K562 (cell line): ENCODE data around the gene SLC16A1. TPM values are rescaled to one million over a fixed set of nuclear protein-coding genes. Genes with fewer than 3 reads are reported as not detected.
A peak's percentile ranks its signal among the peaks of the same experiment; 100 is the strongest.

ENCODE experiments used
- ATAC-seq: fragments of 200-7000 bp; cut with Tn5 transposase; 3 replicates; pipeline ENCODE4 v1.9.1; 2020; ENCODE audit warnings: moderate library complexity
- BruUV-seq: library from RNA; stranded (reverse); fragments of 400-500 nt; replicated peaks from 2 replicates; lab custom pipeline; 2021; lab: Mats Ljungman, UMichigan
- CTCF ChIA-PET: fragments of 300-600 bp; formaldehyde crosslinking; extraction: SDS; loops from one replicate; lab custom pipeline; 2021; ENCODE audit warnings: low intra/inter-chr PET ratio; lab: Yijun Ruan, JAX
- POLR2A ChIA-PET: fragments of 300-600, 350-650 bp; sonication (Branson Sonifier 250); formaldehyde crosslinking; extraction: SDS; loops from one replicate; lab custom pipeline; 2021; ENCODE audit warnings: antibody characterized with exemption, inconsistent platforms; lab: Yijun Ruan, JAX
- DNase-seq, 4 experiments: peaks; one replicate each; pipeline versions ENCODE4 v3.0.0 to v3.0.0-alpha.2; 2011 to 2018; ENCODE audit warnings: low spot score in 3 of 4, mixed read lengths in 3 of 4; ENCODE audit errors: extremely low read depth in 1 of 4
- FAIRE-seq: peaks from 2 replicates; lab custom pipeline; 2011; peaks lifted over from hg19 to GRCh38; lab: Jason Lieb, UNC
- H2AFZ ChIP-seq: 2 replicates; pipeline ENCODE4 v1.6.0; 2011; ENCODE audit warnings: low read depth, low read length, control low read depth, inconsistent platforms
- H3K27ac ChIP-seq: fragments of 200-600 bp; 3 replicates; pipeline ENCODE4 v1.8.0; 2011; ENCODE audit warnings: low read depth, mild to moderate bottlenecking, control low read depth, inconsistent platforms, low read length, moderate library complexity, mixed read lengths; ENCODE audit errors: extremely low read depth
- H3K27me3 ChIP-seq, 2 experiments: fragments of 300-600 bp in 1 of 2; 2 replicates in 1 of 2; 3 replicates in 1 of 2; pipeline versions ENCODE4 v1.6.0 to v1.8.0; 2011; ENCODE audit warnings: inconsistent platforms in 2 of 2, low read length in 2 of 2, mild to moderate bottlenecking in 1 of 2, mixed read lengths in 1 of 2, moderate library complexity in 1 of 2; ENCODE audit not compliant: control insufficient read depth in 2 of 2, insufficient read depth in 2 of 2
- H3K36me3 ChIP-seq: fragments of 300-600 bp; 3 replicates; pipeline ENCODE4 v1.8.0; 2011; ENCODE audit warnings: mild to moderate bottlenecking, low read length, inconsistent platforms; ENCODE audit not compliant: control insufficient read depth, insufficient read depth
- H3K4me1 ChIP-seq, 2 experiments: fragments of 200-600 bp in 1 of 2; replicated peaks in 1 of 2; 2 replicates in 1 of 2; 3 replicates in 1 of 2; pipeline versions ENCODE4 v1.5.1 to v1.8.0; 2011; ENCODE audit warnings: inconsistent platforms in 2 of 2, low read length in 2 of 2, mild to moderate bottlenecking in 1 of 2, mixed read lengths in 1 of 2, moderate library complexity in 1 of 2; ENCODE audit not compliant: control insufficient read depth in 2 of 2, insufficient read depth in 2 of 2
- H3K4me2 ChIP-seq: 2 replicates; pipeline ENCODE4 v1.6.1; 2011; ENCODE audit warnings: low read length, control low read depth, inconsistent platforms, mixed read lengths; ENCODE audit not compliant: insufficient read depth
- H3K4me3 ChIP-seq: fragments of 200-600 bp; sonication (generic), shearing (Covaris generic); 2 replicates; pipeline ENCODE4 v1.5.1; 2016; ENCODE audit warnings: control low read depth, inconsistent platforms
- H3K79me2 ChIP-seq: fragments of 200-600 bp; 3 replicates; pipeline ENCODE4 v1.8.0; 2011; ENCODE audit warnings: low read length, inconsistent platforms; ENCODE audit not compliant: control insufficient read depth, insufficient read depth
- H3K9ac ChIP-seq, 2 experiments: 2 replicates each; pipeline versions ENCODE4 v1.6.0 to v1.6.1; 2011; ENCODE audit warnings: low read depth in 2 of 2, low read length in 2 of 2, control low read depth in 1 of 2, inconsistent platforms in 1 of 2, mild to moderate bottlenecking in 1 of 2, mixed read lengths in 1 of 2; ENCODE audit not compliant: insufficient read depth in 1 of 2
- H3K9me1 ChIP-seq: one replicate; pipeline ENCODE4 v1.6.0; 2011; ENCODE audit warnings: inconsistent platforms, mild to moderate bottlenecking, low read length, moderate library complexity; ENCODE audit not compliant: control insufficient read depth, insufficient read depth
- H3K9me3 ChIP-seq: replicated peaks from 2 replicates; pipeline ENCODE4 v1.5.1; 2011; ENCODE audit warnings: low read depth, low read length, inconsistent platforms; ENCODE audit not compliant: control insufficient read depth, insufficient read depth
- H4K20me1 ChIP-seq: replicated peaks from 2 replicates; pipeline ENCODE4 v1.6.1; 2011; ENCODE audit warnings: low read length, inconsistent platforms, mixed read lengths; ENCODE audit not compliant: control insufficient read depth, insufficient read depth
- CAMTA2 ChIP-seq: fragments of 250-450 bp; sonication (Bioruptor Pico); conservative IDR thresholded peaks from 2 replicates; pipeline ENCODE4 v1.5.1; 2022
- FOXK1 ChIP-seq: sonication (generic); formaldehyde crosslinking; IDR thresholded peaks from 2 replicates; pipeline ENCODE4 v1.8.0; 2022; ENCODE audit warnings: missing genetic modification reagents, mild to moderate bottlenecking, borderline replicate concordance
- ILK ChIP-seq: fragments of 450-650 bp; IDR thresholded peaks from 2 replicates; pipeline ENCODE4 v1.6.1; 2016; ENCODE audit warnings: missing genetic modification characterization, low read depth, mild to moderate bottlenecking, missing compliant biosample characterization, moderate library complexity, borderline replicate concordance
- L3MBTL2 ChIP-seq: fragments of 450-650 bp; IDR thresholded peaks from 2 replicates; pipeline ENCODE4 v1.6.1; 2016; ENCODE audit warnings: mild to moderate bottlenecking, moderate library complexity
- MECOM ChIP-seq: fragments of 250-450 bp; sonication (Bioruptor Pico); IDR thresholded peaks from 2 replicates; pipeline ENCODE4 v1.8.0; 2022; ENCODE audit warnings: inconsistent platforms
- NFE2L1 ChIP-seq: fragments of 450-650 bp; IDR thresholded peaks from 2 replicates; pipeline ENCODE4 v1.6.1; 2016; ENCODE audit warnings: missing genetic modification characterization, low read depth, mild to moderate bottlenecking, missing compliant biosample characterization, moderate library complexity, borderline replicate concordance
- OTX1 ChIP-seq: fragments of 450-650 bp; formaldehyde crosslinking; IDR thresholded peaks from 2 replicates; pipeline ENCODE4 v1.4.0; 2022; ENCODE audit warnings: mild to moderate bottlenecking
- WGBS: fragments of 100-300 bp; shearing (Covaris generic); methylation state at CpG from one replicate; pipeline ENCODE4 v1.1.6; 2016; ENCODE audit warnings: low coverage, mixed read lengths; ENCODE audit not compliant: insufficient coverage; ENCODE audit errors: missing lambda C conversion rate; 5-methylcytosine and 5-hydroxymethylcytosine counted together
- in situ Hi-C: fragments of 300-500 bp; cut with MboI; formaldehyde crosslinking; loops from 4 replicates; pipeline ENCODE4 v1.15.0; 2018; ENCODE audit warnings: inconsistent platforms, mixed read lengths
- intact Hi-C: fragments of 100-400 bp; cut with micrococcal nuclease; formaldehyde crosslinking; loops from 2 replicates; pipeline ENCODE4 v1.14.2; 2022
- polyA plus RNA-seq, 8 experiments: library from polyadenylated mRNA; depleted of rRNA in 4 of 8; stranded (reverse) in 5 of 8; unstranded in 3 of 8; fragments of >200 nt; fragmentation: Nextera tagmentation in 2 of 8; fragmentation: Illumina TruSeq in 1 of 8; extraction: Ambion mirVana in 2 of 8; extraction: Trizol in 1 of 8; gene quantifications; 2 replicates each; pipeline versions ENCODE4 v1.2.1 to v1.2.3, GENCODE V29; 2011 to 2014; ENCODE audit warnings: inconsistent platforms in 1 of 8, missing spikeins in 1 of 8
- total RNA-seq, 7 experiments: library from RNA; depleted of rRNA in 6 of 7; stranded (reverse); fragments of >200 nt in 6 of 7; fragmentation: Illumina TruSeq in 2 of 7; extraction: Trizol in 2 of 7; gene quantifications; 2 replicates each; pipeline versions ENCODE4 v1.2.1 to v1.2.3, GENCODE V29; 2011 to 2021; ENCODE audit warnings: low replicate concordance in 1 of 7
- TF ChIP-seq, protein P1 (sequence below): fragments of 450-650 bp; IDR thresholded peaks from 2 replicates; pipeline ENCODE4 v1.6.1; 2016; ENCODE audit warnings: low read depth
- TF ChIP-seq, protein P2 (sequence below): fragments of 200-800 bp; sonication (Bioruptor generic); IDR thresholded peaks from 2 replicates; pipeline ENCODE4 v1.6.1; 2017; ENCODE audit warnings: missing genetic modification characterization, missing compliant biosample characterization
- TF ChIP-seq, protein P3 (sequence below): sonication (generic); formaldehyde crosslinking; IDR thresholded peaks from 2 replicates; pipeline ENCODE4 v1.8.1; 2023; ENCODE audit warnings: mild to moderate bottlenecking, missing genetic modification reagents

SLC16A1 gene
- total and polyA plus RNA-seq, 9 of the 15 experiments (the other 6 are each of a cell fraction or from before 2014, with no cell fraction given) = 73.1 to 244 (median 117) TPM

DNA sequence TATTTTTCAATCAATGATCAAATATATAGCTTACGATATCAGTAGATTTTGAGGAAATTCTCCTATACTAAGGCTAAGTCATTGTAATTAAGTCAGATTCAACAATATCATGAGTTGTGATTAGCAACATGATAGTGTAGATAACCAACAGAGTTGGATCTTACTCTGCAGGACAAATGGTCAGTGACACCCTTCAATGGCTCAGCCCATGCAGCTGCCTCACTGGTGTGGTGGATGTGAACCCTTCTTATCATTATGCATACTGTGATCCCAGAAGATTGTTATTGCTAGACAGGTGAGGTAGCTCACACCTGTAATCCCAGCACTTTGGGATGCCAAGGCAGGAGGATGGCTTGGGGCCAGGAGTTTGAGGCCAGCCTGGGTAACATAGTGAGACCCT, 5.6 kb downstream of the SLC16A1 start:
- ChIA-PET CTCF (no interaction called here), POLR2A (interaction anchor here (0.7 to 9.3 kb wide), 5 partner anchors 11 to 46 kb away, joined by 3 to 190 read pairs (median 5); no protein-coding TSS in a partner anchor)
- FAIRE-seq (no peak), ATAC-seq (no peak), DNase-seq (no peak)
- Histone ChIP-seq H4K20me1 (peaks cover 19% of the 10 kb centered on the region), H3K4me2 (peak overlapping the region; percentile 4; the same call in 1 of the 2 replicates), H3K27ac (no peak overlapping the region), H3K4me1 (peaks cover 8 to 35% of the 10 kb centered on the region in 2 experiments), H3K79me2 (peaks cover 100% of the 10 kb centered on the region), H3K27me3 (no peaks in the 10 kb centered on the region), H3K9me1 (peaks cover 2% of the 10 kb centered on the region), H3K9me3 (no peaks in the 10 kb centered on the region), H3K9ac (peak overlapping the region in 1 of 2 experiments; percentile 8; a peak in 1 of 4 replicates), H3K36me3 (peaks cover 46% of the 10 kb centered on the region), H3K4me3 (no peak overlapping the region), H2AFZ (no peak overlapping the region)
- 96% methylated on average over 1 of the region's 1 CpG for WGBS
- no peak for TF ChIP-seq CAMTA2 (CRISPR knock-in tag)
- no peak for TF ChIP-seq FOXK1
- TF ChIP-seq ILK (tag) = no peak
- TF ChIP-seq, protein P1, sequence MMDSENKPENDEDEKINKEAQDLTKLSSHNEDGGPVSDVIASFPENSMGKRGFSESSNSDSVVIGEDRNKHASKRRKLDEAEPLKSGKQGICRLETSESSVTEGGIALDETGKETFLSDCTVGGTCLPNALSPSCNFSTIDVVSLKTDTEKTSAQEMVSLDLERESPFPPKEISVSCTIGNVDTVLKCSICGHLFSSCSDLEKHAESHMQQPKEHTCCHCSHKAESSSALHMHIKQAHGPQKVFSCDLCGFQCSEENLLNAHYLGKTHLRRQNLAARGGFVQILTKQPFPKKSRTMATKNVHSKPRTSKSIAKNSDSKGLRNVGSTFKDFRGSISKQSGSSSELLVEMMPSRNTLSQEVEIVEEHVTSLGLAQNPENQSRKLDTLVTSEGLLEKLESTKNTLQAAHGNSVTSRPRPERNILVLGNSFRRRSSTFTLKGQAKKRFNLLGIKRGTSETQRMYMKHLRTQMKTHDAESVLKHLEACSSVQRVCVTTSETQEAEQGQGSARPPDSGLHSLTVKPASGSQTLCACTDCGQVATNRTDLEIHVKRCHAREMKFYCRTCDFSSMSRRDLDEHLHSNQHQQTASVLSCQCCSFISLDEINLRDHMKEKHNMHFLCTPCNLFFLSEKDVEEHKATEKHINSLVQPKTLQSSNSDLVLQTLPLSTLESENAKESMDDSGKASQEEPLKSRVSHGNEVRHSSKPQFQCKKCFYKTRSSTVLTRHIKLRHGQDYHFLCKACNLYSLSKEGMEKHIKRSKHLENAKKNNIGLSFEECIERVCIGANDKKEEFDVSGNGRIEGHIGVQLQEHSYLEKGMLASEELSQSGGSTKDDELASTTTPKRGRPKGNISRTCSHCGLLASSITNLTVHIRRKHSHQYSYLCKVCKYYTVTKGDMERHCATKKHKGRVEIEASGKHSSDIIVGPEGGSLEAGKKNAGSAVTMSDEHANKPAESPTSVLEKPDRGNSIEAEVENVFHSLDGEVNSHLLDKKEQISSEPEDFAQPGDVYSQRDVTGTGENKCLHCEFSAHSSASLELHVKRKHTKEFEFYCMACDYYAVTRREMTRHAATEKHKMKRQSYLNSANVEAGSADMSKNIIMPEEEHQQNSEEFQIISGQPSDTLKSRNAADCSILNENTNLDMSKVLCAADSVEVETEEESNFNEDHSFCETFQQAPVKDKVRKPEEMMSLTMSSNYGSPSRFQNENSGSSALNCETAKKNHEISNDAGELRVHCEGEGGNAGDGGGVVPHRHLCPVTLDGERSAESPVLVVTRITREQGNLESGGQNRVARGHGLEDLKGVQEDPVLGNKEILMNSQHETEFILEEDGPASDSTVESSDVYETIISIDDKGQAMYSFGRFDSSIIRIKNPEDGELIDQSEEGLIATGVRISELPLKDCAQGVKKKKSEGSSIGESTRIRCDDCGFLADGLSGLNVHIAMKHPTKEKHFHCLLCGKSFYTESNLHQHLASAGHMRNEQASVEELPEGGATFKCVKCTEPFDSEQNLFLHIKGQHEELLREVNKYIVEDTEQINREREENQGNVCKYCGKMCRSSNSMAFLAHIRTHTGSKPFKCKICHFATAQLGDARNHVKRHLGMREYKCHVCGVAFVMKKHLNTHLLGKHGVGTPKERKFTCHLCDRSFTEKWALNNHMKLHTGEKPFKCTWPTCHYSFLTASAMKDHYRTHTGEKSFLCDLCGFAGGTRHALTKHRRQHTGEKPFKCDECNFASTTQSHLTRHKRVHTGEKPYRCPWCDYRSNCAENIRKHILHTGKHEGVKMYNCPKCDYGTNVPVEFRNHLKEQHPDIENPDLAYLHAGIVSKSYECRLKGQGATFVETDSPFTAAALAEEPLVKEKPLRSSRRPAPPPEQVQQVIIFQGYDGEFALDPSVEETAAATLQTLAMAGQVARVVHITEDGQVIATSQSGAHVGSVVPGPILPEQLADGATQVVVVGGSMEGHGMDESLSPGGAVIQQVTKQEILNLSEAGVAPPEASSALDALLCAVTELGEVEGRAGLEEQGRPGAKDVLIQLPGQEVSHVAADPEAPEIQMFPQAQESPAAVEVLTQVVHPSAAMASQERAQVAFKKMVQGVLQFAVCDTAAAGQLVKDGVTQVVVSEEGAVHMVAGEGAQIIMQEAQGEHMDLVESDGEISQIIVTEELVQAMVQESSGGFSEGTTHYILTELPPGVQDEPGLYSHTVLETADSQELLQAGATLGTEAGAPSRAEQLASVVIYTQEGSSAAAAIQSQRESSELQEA = no peak
- TF ChIP-seq, protein P2, sequence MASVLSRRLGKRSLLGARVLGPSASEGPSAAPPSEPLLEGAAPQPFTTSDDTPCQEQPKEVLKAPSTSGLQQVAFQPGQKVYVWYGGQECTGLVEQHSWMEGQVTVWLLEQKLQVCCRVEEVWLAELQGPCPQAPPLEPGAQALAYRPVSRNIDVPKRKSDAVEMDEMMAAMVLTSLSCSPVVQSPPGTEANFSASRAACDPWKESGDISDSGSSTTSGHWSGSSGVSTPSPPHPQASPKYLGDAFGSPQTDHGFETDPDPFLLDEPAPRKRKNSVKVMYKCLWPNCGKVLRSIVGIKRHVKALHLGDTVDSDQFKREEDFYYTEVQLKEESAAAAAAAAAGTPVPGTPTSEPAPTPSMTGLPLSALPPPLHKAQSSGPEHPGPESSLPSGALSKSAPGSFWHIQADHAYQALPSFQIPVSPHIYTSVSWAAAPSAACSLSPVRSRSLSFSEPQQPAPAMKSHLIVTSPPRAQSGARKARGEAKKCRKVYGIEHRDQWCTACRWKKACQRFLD (CRISPR knock-in tag) = no peak
- no peak for TF ChIP-seq L3MBTL2
- TF ChIP-seq OTX1 (CRISPR knock-in tag) = no peak
- TF ChIP-seq, protein P3, sequence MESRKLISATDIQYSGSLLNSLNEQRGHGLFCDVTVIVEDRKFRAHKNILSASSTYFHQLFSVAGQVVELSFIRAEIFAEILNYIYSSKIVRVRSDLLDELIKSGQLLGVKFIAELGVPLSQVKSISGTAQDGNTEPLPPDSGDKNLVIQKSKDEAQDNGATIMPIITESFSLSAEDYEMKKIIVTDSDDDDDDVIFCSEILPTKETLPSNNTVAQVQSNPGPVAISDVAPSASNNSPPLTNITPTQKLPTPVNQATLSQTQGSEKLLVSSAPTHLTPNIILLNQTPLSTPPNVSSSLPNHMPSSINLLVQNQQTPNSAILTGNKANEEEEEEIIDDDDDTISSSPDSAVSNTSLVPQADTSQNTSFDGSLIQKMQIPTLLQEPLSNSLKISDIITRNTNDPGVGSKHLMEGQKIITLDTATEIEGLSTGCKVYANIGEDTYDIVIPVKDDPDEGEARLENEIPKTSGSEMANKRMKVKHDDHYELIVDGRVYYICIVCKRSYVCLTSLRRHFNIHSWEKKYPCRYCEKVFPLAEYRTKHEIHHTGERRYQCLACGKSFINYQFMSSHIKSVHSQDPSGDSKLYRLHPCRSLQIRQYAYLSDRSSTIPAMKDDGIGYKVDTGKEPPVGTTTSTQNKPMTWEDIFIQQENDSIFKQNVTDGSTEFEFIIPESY (CRISPR knock-in tag) = no peak
- no peak for TF ChIP-seq NFE2L1 (tag)
- no peak for TF ChIP-seq MECOM (CRISPR knock-in tag)
- intact Hi-C loops (no loop called here), in situ Hi-C loops (no loop called here)
- no TSS peak for BruUV-seq
